Chondrocyte (in vitro differentiated cells): ENCODE data around the gene CLEC11A. TPM values are rescaled to one million over a fixed set of nuclear protein-coding genes. Genes with fewer than 3 reads are reported as not detected.

ENCODE experiments used
- DNase-seq: peaks from one replicate; pipeline ENCODE4 v3.0.0; 2021; ENCODE audit warnings: mixed read lengths, low spot score
- H3K27ac Mint-ChIP-seq: one replicate; pipeline ENCODE4 v1.8.0; 2021; ENCODE audit warnings: mild to moderate bottlenecking, moderate library complexity, mixed read lengths; ENCODE audit not compliant: unreplicated experiment
- H3K27me3 Mint-ChIP-seq: 2 replicates; pipeline ENCODE4 v1.8.0; 2021; ENCODE audit warnings: low read depth, mixed read lengths
- H3K36me3 Mint-ChIP-seq: 2 replicates; pipeline ENCODE4 v1.8.0; 2021; ENCODE audit warnings: low read depth, mixed read lengths
- H3K4me1 Mint-ChIP-seq: 2 replicates; pipeline ENCODE4 v1.8.0; 2021; ENCODE audit warnings: low read depth, mild to moderate bottlenecking, mixed read lengths
- H3K4me3 Mint-ChIP-seq: one replicate; pipeline ENCODE4 v1.8.0; 2021; ENCODE audit warnings: mild to moderate bottlenecking, moderate library complexity, mixed read lengths; ENCODE audit not compliant: unreplicated experiment
- H3K9me3 Mint-ChIP-seq: 2 replicates; pipeline ENCODE4 v1.8.0; 2021; ENCODE audit warnings: low read depth, mixed read lengths
- CTCF ChIP-seq: fragments of 200-600 bp; sonication (generic); IDR thresholded peaks from 2 replicates; pipeline ENCODE4 v1.5.0; 2021; ENCODE audit warnings: antibody characterized with exemption, mild to moderate bottlenecking, moderate library complexity
- total RNA-seq: library from RNA; stranded (reverse); gene quantifications from 3 replicates; pipeline ENCODE4 v1.2.1, GENCODE V29; 2021

The CLEC11A gene
- total RNA-seq, 1 donor from 2014 or later, result 5.1 TPM

GRCh38 chr19:50702871-50703829 lies 20.0 kb upstream of the CLEC11A start:
- Mint-ChIP-seq H3K4me1 (no peaks in the 10 kb centered on the region), H3K36me3 (no peaks in the 10 kb centered on the region), H3K9me3 (no peaks in the 10 kb centered on the region), H3K27me3 (peaks cover 49% of the 10 kb centered on the region), H3K27ac (no peak overlapping the region), H3K4me3 (no peak overlapping the region)
- DNase-seq, result no peak
- TF ChIP-seq CTCF, result no peak

GRCh38 chr19:50703915-50704796 lies 19.0 kb upstream of the CLEC11A start:
- no peaks in the 10 kb centered on the region for H3K9me3 Mint-ChIP-seq
- no peak overlapping the region for H3K4me3 Mint-ChIP-seq
- H3K27me3 Mint-ChIP-seq, result peaks cover 41% of the 10 kb centered on the region
- H3K27ac Mint-ChIP-seq, result no peak overlapping the region
- TF ChIP-seq CTCF, result peak; percentile 47
- H3K4me1 Mint-ChIP-seq, result no peaks in the 10 kb centered on the region
- no peak for DNase-seq
- H3K36me3 Mint-ChIP-seq, result no peaks in the 10 kb centered on the region

GRCh38 chr19:50705422-50706019 lies 17.6 kb upstream of the CLEC11A start:
- DNase-seq, result no peak
- no peak overlapping the region for H3K4me3 Mint-ChIP-seq
- no peaks in the 10 kb centered on the region for H3K36me3 Mint-ChIP-seq
- peak; percentile 78 for TF ChIP-seq CTCF
- H3K4me1 Mint-ChIP-seq, result no peaks in the 10 kb centered on the region
- H3K27ac Mint-ChIP-seq, result no peak overlapping the region
- no peaks in the 10 kb centered on the region for H3K9me3 Mint-ChIP-seq
- peaks cover 32% of the 10 kb centered on the region for H3K27me3 Mint-ChIP-seq

- Mint-ChIP-seq H3K4me1 (no peaks in the 10 kb centered on the region), H3K36me3 (no peaks in the 10 kb centered on the region), H3K27ac (no peak overlapping the region), H3K9me3 (no peaks in the 10 kb centered on the region), H3K27me3 (peaks cover 36% of the 10 kb centered on the region), H3K4me3 (no peak overlapping the region)
- DNase-seq, result no peak
- TF ChIP-seq CTCF, result no peak
These were observed 16.8 kb upstream of the CLEC11A start for GRCh38 chr19:50706387-50706786.
